Activated CD4-positive, alpha-beta T cell treated with anti-CD3 and anti-CD28 coated beads for 36 hours (primary cell): Measurements from ENCODE around the gene SPAST. TPM values are rescaled to one million over a fixed set of nuclear protein-coding genes. Genes with fewer than 3 reads are reported as not detected.
A peak's percentile ranks its signal among the peaks of the same experiment; 100 is the strongest.

ENCODE experiments used
- ATAC-seq: fragments of 200-7000 bp; cut with Tn5 transposase; one replicate; pipeline ENCODE4 v1.10.0; 2021; ENCODE audit warnings: mild to moderate bottlenecking, moderate library complexity
- CTCF ChIA-PET: fragments of 350-600 bp; sonication (Branson Sonifier 250); formaldehyde crosslinking; loops from one replicate; lab custom pipeline; 2021; ENCODE audit warnings: antibody characterized with exemption; lab: Charles Lee
- POLR2A ChIA-PET: fragments of 350-600 bp; sonication (Branson Sonifier 250); formaldehyde crosslinking; loops from one replicate; lab custom pipeline; 2021; ENCODE audit warnings: antibody characterized with exemption, inconsistent platforms; lab: Charles Lee
- DNase-seq: peaks from one replicate; pipeline ENCODE4 v3.0.0-alpha.2; 2020
- H3K27ac Mint-ChIP-seq: one replicate; pipeline ENCODE4 v1.8.0; 2021; ENCODE audit warnings: mixed read lengths
- H3K27me3 Mint-ChIP-seq: one replicate; pipeline ENCODE4 v1.8.0; 2021; ENCODE audit warnings: mixed read lengths
- H3K36me3 Mint-ChIP-seq: one replicate; pipeline ENCODE4 v1.8.0; 2021; ENCODE audit warnings: low read depth, mixed read lengths
- H3K4me1 Mint-ChIP-seq: one replicate; pipeline ENCODE4 v1.8.0; 2021; ENCODE audit warnings: mixed read lengths
- H3K4me3 Mint-ChIP-seq: one replicate; pipeline ENCODE4 v1.8.0; 2021; ENCODE audit warnings: mild to moderate bottlenecking, moderate library complexity, mixed read lengths
- H3K9me3 Mint-ChIP-seq: one replicate; pipeline ENCODE4 v1.8.0; 2021; ENCODE audit warnings: low read depth, mixed read lengths
- intact Hi-C, 2 experiments: fragments of 100-400 bp; cut with DNase I in 1 of 2; cut with micrococcal nuclease in 1 of 2; formaldehyde crosslinking; loops; one replicate each; pipeline versions ENCODE4 v1.14.2 to v1.15.1; 2022 to 2024; cut with DNase I, micrococcal nuclease
- total RNA-seq, 2 experiments: library from RNA; stranded (reverse); gene quantifications; one replicate each; pipeline ENCODE4 v1.2.3, GENCODE V29; 2021

The SPAST gene
- total RNA-seq, 2 experiments from 2014 or later = 16.8 to 19.5 TPM

DNA sequence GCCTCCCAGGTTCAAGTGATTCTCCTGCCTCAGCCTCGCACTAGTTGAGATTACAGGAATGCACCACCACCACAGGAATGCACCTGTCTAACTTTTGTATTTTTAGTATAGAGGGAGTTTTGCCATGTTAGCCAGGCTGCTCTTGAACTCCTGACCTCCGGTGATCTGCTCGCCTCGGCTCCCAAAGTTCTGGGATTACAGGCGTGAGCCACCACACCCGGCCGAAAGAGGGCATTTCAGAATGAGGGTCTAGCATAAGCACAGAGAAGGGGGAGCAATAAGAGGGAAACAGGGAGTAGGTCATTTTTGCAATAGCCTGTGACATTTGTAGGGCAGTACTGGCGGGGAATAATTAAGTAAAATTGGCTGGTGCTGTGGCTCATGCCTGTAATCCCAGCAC lies 1.9 kb upstream of the SPAST start:
- Mint-ChIP-seq H3K4me1 (peaks cover 17% of the 10 kb centered on the region), H3K4me3 (peak overlapping the region; percentile 97), H3K27me3 (no peaks in the 10 kb centered on the region), H3K27ac (no peak overlapping the region), H3K9me3 (no peaks in the 10 kb centered on the region), H3K36me3 (peaks cover 2% of the 10 kb centered on the region)
- intact Hi-C loops = loop anchor here in 1 of 2 experiments (5.0 kb wide), 1 partner anchor 1416 kb away; the partner anchor contains the start of gene RASGRP3
- CTCF ChIA-PET = no interaction called here
- ATAC-seq (no peak), DNase-seq (no peak)
- POLR2A ChIA-PET = interaction anchor here (2.7 kb wide), 1 partner anchor 21 kb away, joined by 22 read pairs; the partner anchor contains the start of gene DPY30

DNA sequence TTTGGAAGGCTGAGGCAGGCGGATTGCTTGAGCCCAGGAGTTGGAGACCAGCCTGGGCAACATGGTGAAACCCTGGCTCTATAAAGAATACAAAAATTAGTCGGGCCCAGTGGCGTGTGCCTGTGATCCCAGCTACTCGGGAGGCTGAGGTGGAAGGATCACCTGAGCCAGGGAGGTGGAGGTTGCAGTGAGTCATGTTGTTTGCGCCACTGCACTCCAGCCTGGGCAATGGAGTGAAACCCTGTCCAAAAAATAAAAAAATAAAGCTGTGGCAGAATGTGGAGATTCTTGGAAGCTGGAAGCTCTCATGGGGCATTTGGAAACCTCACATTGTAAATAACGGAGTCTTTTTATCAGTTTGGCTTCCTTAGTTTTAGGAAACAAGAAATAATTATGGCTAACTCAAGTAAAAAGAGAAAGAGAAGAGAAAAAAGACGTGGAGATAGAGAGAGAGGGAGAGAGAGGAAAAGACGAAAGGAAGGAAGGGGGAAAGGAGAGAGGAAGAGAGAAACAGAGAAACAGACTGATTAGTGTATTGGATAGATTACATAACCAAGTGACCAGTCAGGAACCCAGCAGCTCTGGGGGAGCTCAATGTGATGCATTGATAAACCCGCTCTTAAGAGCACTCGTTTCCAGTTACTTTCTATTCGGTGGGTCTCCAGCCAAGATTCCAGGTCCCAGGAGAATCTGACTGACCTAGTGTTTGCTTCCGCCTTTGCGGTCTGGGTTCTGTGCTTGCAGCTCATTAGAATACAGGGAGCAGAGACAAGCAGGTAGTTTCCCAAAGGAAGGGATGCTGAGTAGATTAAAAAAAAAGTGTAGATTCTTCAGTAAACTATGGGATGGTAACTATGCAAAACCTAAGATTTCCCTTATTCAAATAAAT lies 1.1 kb upstream of the SPAST start:
- intact Hi-C loops = loop anchor here (2.0 to 5.0 kb wide), 2 partner anchors 103 to 1415 kb away; partner anchors contain the start of genes RASGRP3 (in 1 of the 2) and SLC30A6 (in 1 of the 2)
- H3K9me3 Mint-ChIP-seq = no peaks in the 10 kb centered on the region
- peak; percentile 24 for DNase-seq
- no peaks in the 10 kb centered on the region for H3K27me3 Mint-ChIP-seq
- POLR2A ChIA-PET = interaction anchor here (0.6 to 2.7 kb wide), 4 partner anchors 11 to 103 kb away, joined by 3 to 22 read pairs (median 5); partner anchors contain the start of genes DPY30 and SLC30A6
- no peak for ATAC-seq
- CTCF ChIA-PET = interaction anchor here (0.6 to 4.0 kb wide), 4 partner anchors 9 to 65 kb away, joined by 3 to 16 read pairs (median 3); partner anchors contain the start of gene DPY30
- peak overlapping the region; percentile 97 for H3K4me3 Mint-ChIP-seq
- peaks cover 19% of the 10 kb centered on the region for H3K4me1 Mint-ChIP-seq
- peak overlapping the region; percentile 64 for H3K27ac Mint-ChIP-seq
- peaks cover 4% of the 10 kb centered on the region for H3K36me3 Mint-ChIP-seq

- DNase-seq (no peak), ATAC-seq (peak; percentile 11)
- H3K4me3 Mint-ChIP-seq = peak overlapping the region; percentile 97
- intact Hi-C loops = loop anchor here in 1 of 2 experiments (5.0 kb wide), 1 partner anchor 1413 kb away; the partner anchor contains the start of gene RASGRP3
- no peaks in the 10 kb centered on the region for H3K9me3 Mint-ChIP-seq
- ChIA-PET CTCF (interaction anchor here (0.5 to 4.0 kb wide), 8 partner anchors 10 to 102 kb away, joined by 3 to 16 read pairs (median 4); partner anchors contain the start of genes DPY30 and SLC30A6), POLR2A (interaction anchor here (0.6 to 2.7 kb wide), 6 partner anchors 24 to 426 kb away, joined by 3 to 22 read pairs (median 6); partner anchors contain the start of genes DPY30 and SLC30A6)
- peak overlapping the region; percentile 71 for H3K27ac Mint-ChIP-seq
- peaks cover 5% of the 10 kb centered on the region for H3K36me3 Mint-ChIP-seq
- no peaks in the 10 kb centered on the region for H3K27me3 Mint-ChIP-seq
- peaks cover 24% of the 10 kb centered on the region for H3K4me1 Mint-ChIP-seq
Observed at GRCh38 chr2:32064021-32064601, 755 bp downstream of the SPAST start.

DNA sequence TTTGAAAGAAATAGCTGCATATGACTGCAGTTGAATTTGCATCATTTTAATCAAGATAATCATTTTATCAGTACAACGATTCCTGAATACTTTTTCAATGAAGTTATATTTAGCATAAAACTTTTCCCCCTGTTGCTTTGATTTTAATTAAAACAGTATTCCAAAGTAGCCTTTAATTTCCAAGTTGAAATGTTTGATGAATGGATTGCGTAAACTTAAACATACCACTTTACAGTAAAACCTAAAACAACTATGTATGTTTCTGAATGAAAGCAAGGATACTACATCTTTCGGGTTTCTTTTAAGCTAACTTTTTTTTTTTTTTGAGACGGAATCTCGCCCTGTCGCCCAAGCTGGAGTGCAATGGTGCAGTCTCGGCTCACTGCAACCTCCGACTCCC lies 1.4 kb downstream of the SPAST start:
- Mint-ChIP-seq H3K36me3 (peaks cover 5% of the 10 kb centered on the region), H3K4me3 (peak overlapping the region; percentile 97), H3K27ac (peak overlapping the region; percentile 78), H3K4me1 (peaks cover 26% of the 10 kb centered on the region), H3K9me3 (no peaks in the 10 kb centered on the region), H3K27me3 (no peaks in the 10 kb centered on the region)
- DNase-seq (no peak), ATAC-seq (no peak)
- CTCF ChIA-PET = interaction anchor here (0.7 to 4.0 kb wide), 5 partner anchors 10 to 29 kb away, joined by 3 to 16 read pairs (median 3); partner anchors contain the start of gene DPY30
- POLR2A ChIA-PET = interaction anchor here (0.6 kb wide), 1 partner anchor 425 kb away, joined by 8 read pairs; no protein-coding TSS in a partner anchor
- intact Hi-C loops = loop anchor here in 1 of 2 experiments (5.0 kb wide), 1 partner anchor 1413 kb away; the partner anchor contains the start of gene RASGRP3

DNA sequence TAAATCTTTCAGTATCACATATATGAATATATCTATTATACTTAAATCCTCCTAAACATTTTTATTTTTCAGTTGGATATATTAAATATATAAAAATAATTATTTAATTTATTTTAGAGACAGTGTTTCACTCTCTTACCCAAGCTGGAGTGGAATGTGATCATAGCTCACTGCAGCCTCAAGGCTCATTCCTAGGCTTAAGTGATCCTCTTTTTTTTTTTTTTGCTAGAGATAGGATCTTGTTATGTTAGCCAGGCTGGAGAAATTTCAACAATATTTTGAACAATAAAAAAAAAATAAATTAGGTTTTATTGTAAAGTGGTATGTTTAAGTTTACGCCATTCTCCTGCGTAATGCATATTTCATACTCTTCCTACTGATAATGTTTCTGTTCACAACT lies 4.2 kb downstream of the SPAST start:
- no peak for DNase-seq
- no peaks in the 10 kb centered on the region for H3K9me3 Mint-ChIP-seq
- intact Hi-C loops = no loop called here
- ATAC-seq = no peak
- CTCF ChIA-PET = interaction anchor here (0.6 to 0.8 kb wide), 3 partner anchors 18 to 55 kb away, joined by 3 to 4 read pairs (median 3); no protein-coding TSS in a partner anchor
- no peak overlapping the region for H3K27ac Mint-ChIP-seq
- no peak overlapping the region for H3K4me3 Mint-ChIP-seq
- H3K4me1 Mint-ChIP-seq = peaks cover 31% of the 10 kb centered on the region
- no peaks in the 10 kb centered on the region for H3K27me3 Mint-ChIP-seq
- POLR2A ChIA-PET = no interaction called here
- H3K36me3 Mint-ChIP-seq = peaks cover 5% of the 10 kb centered on the region

DNA sequence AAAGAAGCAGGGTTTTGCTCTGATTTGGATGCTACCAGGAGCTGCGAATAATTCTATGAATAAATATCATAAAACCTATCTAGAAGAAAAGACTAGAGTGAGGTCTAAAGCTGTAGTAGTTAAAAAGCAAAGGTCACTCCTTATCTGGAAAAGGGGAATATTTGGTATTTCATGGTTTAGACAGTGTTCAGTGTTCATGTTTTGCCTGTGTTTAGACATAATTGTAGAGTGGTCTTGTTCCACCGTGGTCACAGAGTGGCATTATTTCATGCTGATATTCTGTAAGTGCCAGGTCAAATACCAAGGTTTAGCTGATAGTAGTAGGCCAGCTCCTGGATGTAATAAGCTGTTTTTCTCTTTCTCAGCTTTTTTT lies 10.8 kb downstream of the SPAST start:
- Mint-ChIP-seq H3K27ac (no peak overlapping the region), H3K36me3 (peaks cover 2% of the 10 kb centered on the region), H3K27me3 (no peaks in the 10 kb centered on the region), H3K4me1 (peaks cover 21% of the 10 kb centered on the region), H3K9me3 (no peaks in the 10 kb centered on the region), H3K4me3 (no peak overlapping the region)
- ATAC-seq (no peak), DNase-seq (no peak)
- intact Hi-C loops = no loop called here
- CTCF ChIA-PET = interaction anchor here (1.5 kb wide), 1 partner anchor 9 kb away, joined by 4 read pairs; no protein-coding TSS in a partner anchor
- POLR2A ChIA-PET = no interaction called here

GRCh38 chr2:32095671-32096070 lies 32.3 kb downstream of the SPAST start:
- ATAC-seq (no peak), DNase-seq (no peak)
- H3K36me3 Mint-ChIP-seq = peaks cover 9% of the 10 kb centered on the region
- no peak overlapping the region for H3K4me3 Mint-ChIP-seq
- intact Hi-C loops = no loop called here
- no peaks in the 10 kb centered on the region for H3K4me1 Mint-ChIP-seq
- H3K27ac Mint-ChIP-seq = no peak overlapping the region
- H3K27me3 Mint-ChIP-seq = no peaks in the 10 kb centered on the region
- H3K9me3 Mint-ChIP-seq = no peaks in the 10 kb centered on the region
- ChIA-PET POLR2A (interaction anchor here (0.6 kb wide), 1 partner anchor 250 kb away, joined by 5 read pairs; no protein-coding TSS in a partner anchor), CTCF (interaction anchor here (0.6 kb wide), 1 partner anchor 88 kb away, joined by 3 read pairs; no protein-coding TSS in a partner anchor)

- H3K9me3 Mint-ChIP-seq = no peaks in the 10 kb centered on the region
- H3K27ac Mint-ChIP-seq = no peak overlapping the region
- intact Hi-C loops = no loop called here
- H3K27me3 Mint-ChIP-seq = no peaks in the 10 kb centered on the region
- ChIA-PET CTCF (no interaction called here), POLR2A (no interaction called here)
- ATAC-seq = no peak
- no peaks in the 10 kb centered on the region for H3K4me1 Mint-ChIP-seq
- H3K36me3 Mint-ChIP-seq = peaks cover 45% of the 10 kb centered on the region
- H3K4me3 Mint-ChIP-seq = no peak overlapping the region
- DNase-seq = no peak
Observed at GRCh38 chr2:32108111-32108510, 44.8 kb downstream of the SPAST start.

GRCh38 chr2:32118055-32118454 lies 54.7 kb downstream of the SPAST start:
- ATAC-seq = peak; percentile 33
- Mint-ChIP-seq H3K36me3 (peaks cover 10% of the 10 kb centered on the region), H3K9me3 (no peaks in the 10 kb centered on the region)

GRCh38 chr2:32119161-32119560 lies 55.8 kb downstream of the SPAST start:
- intact Hi-C loops = no loop called here
- Mint-ChIP-seq H3K4me3 (no peak overlapping the region), H3K27ac (no peak overlapping the region), H3K4me1 (peaks cover 18% of the 10 kb centered on the region), H3K9me3 (no peaks in the 10 kb centered on the region), H3K27me3 (no peaks in the 10 kb centered on the region), H3K36me3 (peaks cover 14% of the 10 kb centered on the region)
- ChIA-PET POLR2A (no interaction called here), CTCF (interaction anchor here (0.9 kb wide), 1 partner anchor 56 kb away, joined by 4 read pairs; the partner anchor contains the start of gene SPAST)
- DNase-seq (no peak), ATAC-seq (no peak)

More at GRCh38 chr2:32118055-32118454, 54.7 kb downstream of the SPAST start:
- no peak for DNase-seq
- ChIA-PET CTCF (interaction anchor here (0.6 kb wide), 1 partner anchor 15 kb away, joined by 3 read pairs; no protein-coding TSS in a partner anchor), POLR2A (no interaction called here)
- H3K27me3 Mint-ChIP-seq = no peaks in the 10 kb centered on the region
- no peak overlapping the region for H3K4me3 Mint-ChIP-seq
- intact Hi-C loops = no loop called here
- H3K4me1 Mint-ChIP-seq = peaks cover 18% of the 10 kb centered on the region
- no peak overlapping the region for H3K27ac Mint-ChIP-seq

DNA sequence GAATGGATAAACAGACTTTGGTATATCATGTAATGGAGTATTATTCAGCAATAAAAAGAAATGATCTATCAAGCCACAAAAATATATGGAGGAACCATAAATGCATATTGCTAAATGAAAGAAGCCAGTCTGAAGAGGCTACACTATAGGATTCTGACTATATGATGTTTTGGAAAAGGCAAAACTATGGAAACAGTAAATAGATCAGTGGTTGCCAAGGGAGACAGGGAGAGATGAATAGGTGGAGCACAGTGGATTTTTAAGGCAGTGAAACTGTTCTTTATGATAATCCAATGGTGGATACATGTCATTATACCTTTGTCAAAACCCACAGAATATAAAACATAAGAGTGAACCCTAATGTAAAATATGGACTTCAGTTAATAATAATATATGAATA lies 61.3 kb downstream of the SPAST start:
- intact Hi-C loops = no loop called here
- DNase-seq (no peak), ATAC-seq (no peak)
- H3K9me3 Mint-ChIP-seq = no peaks in the 10 kb centered on the region
- CTCF ChIA-PET = no interaction called here
- no peaks in the 10 kb centered on the region for H3K27me3 Mint-ChIP-seq
- H3K4me1 Mint-ChIP-seq = peaks cover 11% of the 10 kb centered on the region
- no peak overlapping the region for H3K4me3 Mint-ChIP-seq
- H3K27ac Mint-ChIP-seq = no peak overlapping the region
- POLR2A ChIA-PET = no interaction called here
- peaks cover 18% of the 10 kb centered on the region for H3K36me3 Mint-ChIP-seq
